ENCODE measurements around the gene PRSS57. TPM values are rescaled to one million over a fixed set of nuclear protein-coding genes. Genes with fewer than 3 reads are reported as not detected.

PRSS57 gene
- total and polyA plus RNA-seq, 2 of the 13 experiments (the other 11 are each of a cell fraction or from before 2014, with no cell fraction given), result 0.12 TPM; not detected in 1

DNA sequence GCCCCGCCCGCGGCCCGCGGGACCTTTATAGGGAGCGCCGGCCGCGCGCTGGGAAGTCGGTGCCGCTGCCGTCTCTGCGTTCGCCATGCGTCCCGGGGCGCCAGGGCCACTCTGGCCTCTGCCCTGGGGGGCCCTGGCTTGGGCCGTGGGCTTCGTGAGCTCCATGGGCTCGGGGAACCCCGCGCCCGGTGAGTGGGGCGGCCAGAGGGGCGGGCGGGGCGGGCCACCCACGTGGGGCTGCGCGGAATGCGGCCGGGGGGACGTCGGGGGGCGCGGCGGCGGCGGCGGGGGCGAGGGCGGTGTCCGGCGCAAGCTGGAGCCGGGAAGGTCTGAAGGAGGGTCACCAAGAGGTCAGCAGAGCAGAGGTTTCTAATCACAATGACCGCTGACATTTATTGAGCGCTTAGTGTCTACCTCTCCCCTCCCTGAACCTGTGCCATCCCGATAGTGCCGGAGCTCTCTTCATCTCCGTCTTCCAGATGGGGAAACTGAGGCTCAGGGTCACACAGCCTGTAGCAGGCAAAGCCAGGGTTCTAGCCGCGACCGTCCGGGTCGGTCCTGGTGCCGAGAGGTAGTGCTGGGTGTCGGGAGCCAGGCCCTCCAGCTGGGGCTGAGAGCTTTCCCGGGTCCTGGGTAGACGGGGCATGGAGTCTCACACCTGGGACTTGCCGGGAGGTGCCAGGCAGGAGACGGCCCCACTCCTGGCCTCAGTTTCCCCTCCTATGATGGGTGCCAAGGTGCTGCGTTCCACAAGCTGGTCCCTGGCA lies 18.7 kb downstream of the PRSS57 start, which contains the start of gene FSTL3 (continued):
- TF ChIP-seq, protein P1, sequence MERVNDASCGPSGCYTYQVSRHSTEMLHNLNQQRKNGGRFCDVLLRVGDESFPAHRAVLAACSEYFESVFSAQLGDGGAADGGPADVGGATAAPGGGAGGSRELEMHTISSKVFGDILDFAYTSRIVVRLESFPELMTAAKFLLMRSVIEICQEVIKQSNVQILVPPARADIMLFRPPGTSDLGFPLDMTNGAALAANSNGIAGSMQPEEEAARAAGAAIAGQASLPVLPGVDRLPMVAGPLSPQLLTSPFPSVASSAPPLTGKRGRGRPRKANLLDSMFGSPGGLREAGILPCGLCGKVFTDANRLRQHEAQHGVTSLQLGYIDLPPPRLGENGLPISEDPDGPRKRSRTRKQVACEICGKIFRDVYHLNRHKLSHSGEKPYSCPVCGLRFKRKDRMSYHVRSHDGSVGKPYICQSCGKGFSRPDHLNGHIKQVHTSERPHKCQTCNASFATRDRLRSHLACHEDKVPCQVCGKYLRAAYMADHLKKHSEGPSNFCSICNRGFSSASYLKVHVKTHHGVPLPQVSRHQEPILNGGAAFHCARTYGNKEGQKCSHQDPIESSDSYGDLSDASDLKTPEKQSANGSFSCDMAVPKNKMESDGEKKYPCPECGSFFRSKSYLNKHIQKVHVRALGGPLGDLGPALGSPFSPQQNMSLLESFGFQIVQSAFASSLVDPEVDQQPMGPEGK (CRISPR knock-in tag; IDR thresholded peaks at IDR 0.05), result 0 out of 2 replicates have a peak, but pooled peaks have one; percentile 10

DNA sequence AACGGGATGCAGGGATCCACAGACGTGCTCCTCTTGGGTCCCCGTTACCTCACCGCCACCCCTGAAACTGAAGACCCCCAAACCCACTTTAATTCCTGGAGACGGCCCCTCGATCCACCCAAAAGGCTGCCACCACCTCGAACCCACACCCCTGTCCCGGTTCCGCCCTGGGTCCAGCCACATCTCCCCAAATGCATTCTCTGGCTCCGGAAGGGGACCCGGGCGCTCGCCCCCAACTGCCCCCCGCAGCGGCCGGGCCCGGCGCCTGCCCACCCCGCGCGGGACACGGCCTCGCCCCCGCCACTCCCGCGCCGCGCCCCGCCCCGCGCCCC lies 19.3 kb downstream of the PRSS57 start:
- in situ Hi-C loops (cut with HindIII; ENCODE audit: extremely low pct_ligation_motif_present, low pct_unique_long_range_greater_than_20kb) (no loop called here), intact Hi-C loops (cut with micrococcal nuclease; ENCODE audit: unreplicated experiment) (no loop called here)
- DNase-seq (ENCODE audit: low spot score), result no peak
- ATAC-seq, result no peak
- Histone ChIP-seq H3K4me3 (replicated peaks in 1 of 3; ENCODE audit: insufficient read depth in 1 of 3, low read depth in 2 of 3, low read length in 3 of 3) (peak overlapping the region; percentile 54 to 76 (median 69)), H2AFZ (ENCODE audit: low read length) (no peak overlapping the region), H3K9ac (ENCODE audit: insufficient read depth, low read depth, low read length) (no peak overlapping the region), H3K27ac (ENCODE audit: extremely low read length, insufficient read depth, low read length) (no peak overlapping the region), H3K4me2 (ENCODE audit: low read depth, low read length) (peak overlapping the region; percentile 86), H3K4me1 (ENCODE audit: insufficient read depth, low read length) (peaks cover 78% of the 10 kb centered on the region), H3K27me3 (ENCODE audit: control insufficient read depth in 1 of 2, insufficient read depth in 2 of 2, low read length in 2 of 2) (peaks cover 0 to 7% of the 10 kb centered on the region in 2 experiments; a peak in 1 of 5 replicates), H3K36me3 (replicated peaks in 1 of 2; ENCODE audit: control insufficient read depth in 1 of 2, insufficient read depth in 2 of 2, low read length in 2 of 2) (no peaks in the 10 kb centered on the region), H3K79me2 (ENCODE audit: insufficient read depth, low read length) (no peaks in the 10 kb centered on the region), H3K9me3 (ENCODE audit: low read length) (no peaks in the 10 kb centered on the region), H4K20me1 (ENCODE audit: insufficient read depth, low read length) (no peaks in the 10 kb centered on the region)
- no TSS peak for BruUV-seq (replicated peaks)
- no peak for TF ChIP-seq NBN (conservative IDR thresholded peaks at IDR 0.05)
- no peak for TF ChIP-seq GABPA (IDR thresholded peaks at IDR 0.05; ENCODE audit: low read depth, low read length)
- no peak for TF ChIP-seq GABPA (CRISPR knock-in tag; IDR thresholded peaks at IDR 0.05; ENCODE audit: low read depth)
- TF ChIP-seq SRSF1 (optimal IDR thresholded peaks at IDR 0.05; ENCODE audit: low read depth, low read length), result peak; percentile 3
- no peak for TF ChIP-seq SATB2 (CRISPR knock-in tag; IDR thresholded peaks at IDR 0.05)
- TF ChIP-seq, protein P2, sequence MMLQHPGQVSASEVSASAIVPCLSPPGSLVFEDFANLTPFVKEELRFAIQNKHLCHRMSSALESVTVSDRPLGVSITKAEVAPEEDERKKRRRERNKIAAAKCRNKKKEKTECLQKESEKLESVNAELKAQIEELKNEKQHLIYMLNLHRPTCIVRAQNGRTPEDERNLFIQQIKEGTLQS (CRISPR knock-in tag; IDR thresholded peaks at IDR 0.05), result no peak
- FAIRE-seq, result no peak
- POLR2A ChIA-PET, result interaction anchor here (0.8 to 3.8 kb wide), 6 partner anchors 10 to 62 kb away, joined by 4 to 27 read pairs (median 6); partner anchors contain the start of genes PALM and RNF126
- WGBS (ENCODE audit: low lambda C conversion rate), result 0% methylated on average over 7 of the region's 31 CpGs
- CTCF ChIA-PET (ENCODE audit: low intra/inter-chr PET ratio, low total read pairs), result no interaction called here

All from HepG2 (cell line).